HEK293T (cell line): ENCODE data around the gene TCF7L2.

Experiments used
- BHLHE40 ChIP-seq: fragments of 450-650 bp; IDR thresholded peaks from 2 replicates; pipeline ENCODE4 v1.6.1; 2016; ENCODE audit warnings: mild to moderate bottlenecking, moderate library complexity, borderline replicate concordance
- FOXA1 ChIP-seq: fragments of 450-650 bp; IDR thresholded peaks from 2 replicates; pipeline ENCODE4 v1.6.1; 2016; ENCODE audit warnings: mild to moderate bottlenecking
- FOXK2 ChIP-seq: fragments of 450-650 bp; IDR thresholded peaks from 2 replicates; pipeline ENCODE4 v1.6.1; 2016; ENCODE audit warnings: mild to moderate bottlenecking
- TARDBP ChIP-seq: fragments of 450-650 bp; IDR thresholded peaks from 2 replicates; pipeline ENCODE4 v1.6.1; 2016

GRCh38 chr10:112927980-112928379 is 22.1 kb upstream of the TCF7L2 start:
- no peak for TF ChIP-seq BHLHE40
- no peak for TF ChIP-seq FOXA1
- TF ChIP-seq FOXK2 = no peak
- TF ChIP-seq TARDBP = no peak
